NCI-H1417 (cell line): ENCODE data around the gene TRIM54.

Source experiments
- DNase-seq, 3 experiments: peaks; one replicate each; lab custom pipeline; 2025; lab: John Stamatoyannopoulos, UW

TRIM54 gene

GRCh38 chr2:27356382-27357181 is 74.4 kb downstream of the TRIM54 start, which contains the start of gene GTF3C2:
GTF3C2 (minus strand) TSS chr2:27356764; CDS start chr2:27343554, 13,210 bp downstream.
- DNase-seq = peak; percentile 98 to 100 (median 99)
